CD4-positive, alpha-beta T cell treated with Interleukin-1 beta for 1 hour (primary cell): ENCODE data around the gene JPT2.
"Not testable (repeated sequence)": the region's sequence is repeated elsewhere in the genome, so short reads cannot be mapped to it uniquely, and the experiment has no call there.

Experiments
- DNase-seq, 2 donors: peaks; one replicate each; pipeline ENCODE4 v3.0.0-alpha.2; 2020 to 2022

The JPT2 gene

DNA sequence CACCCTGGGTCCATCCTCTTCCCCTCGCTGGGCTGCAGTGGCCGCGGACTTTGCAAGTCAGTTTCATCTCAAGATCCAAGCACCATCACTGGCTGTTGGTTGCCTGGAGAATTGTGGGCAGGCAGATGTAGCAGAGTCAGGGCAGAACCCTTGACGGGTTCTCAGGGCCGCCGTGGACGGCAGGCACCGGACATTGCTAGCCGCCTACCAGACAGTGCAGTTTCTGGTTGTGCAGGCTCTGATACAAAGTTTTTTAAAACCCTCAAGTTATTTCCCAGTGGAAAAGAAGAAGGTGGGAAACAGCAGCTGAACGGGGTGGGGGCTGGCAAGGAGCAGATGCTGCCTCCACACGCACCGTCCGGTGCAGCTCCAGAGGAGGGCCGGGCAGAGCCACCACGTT is 31.3 kb downstream of the JPT2 start:
- no peak for DNase-seq

GRCh38 chr16:1710811-1711507 is 32.9 kb downstream of the JPT2 start:
- DNase-seq, result no peak

GRCh38 chr16:1712791-1713261 is 34.7 kb downstream of the JPT2 start:
- DNase-seq, result no peak

GRCh38 chr16:1713331-1713730 is 35.3 kb downstream of the JPT2 start:
- DNase-seq, result no peak

DNA sequence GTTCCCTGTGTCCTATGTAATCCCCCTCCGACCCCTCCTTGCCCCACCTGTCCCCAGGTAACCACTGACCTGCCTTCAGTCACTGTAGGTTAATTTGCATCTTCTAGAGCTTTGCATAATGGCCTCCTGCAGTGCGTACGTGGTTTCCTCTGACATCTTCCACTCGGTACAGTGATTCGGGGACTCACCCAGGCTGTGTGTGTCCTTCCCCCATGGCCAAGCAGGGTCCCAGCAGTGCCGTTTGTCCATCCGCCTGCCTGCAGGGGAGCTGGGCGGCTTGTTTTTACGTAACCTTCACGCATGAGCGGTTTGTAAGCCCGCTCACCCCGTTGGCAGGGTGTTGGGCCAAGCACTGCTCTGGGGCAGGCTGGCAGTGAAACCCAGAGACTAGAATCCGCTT is 35.9 kb downstream of the JPT2 start:
- DNase-seq, result peak in 1 of 2 donors; percentile 80

DNA sequence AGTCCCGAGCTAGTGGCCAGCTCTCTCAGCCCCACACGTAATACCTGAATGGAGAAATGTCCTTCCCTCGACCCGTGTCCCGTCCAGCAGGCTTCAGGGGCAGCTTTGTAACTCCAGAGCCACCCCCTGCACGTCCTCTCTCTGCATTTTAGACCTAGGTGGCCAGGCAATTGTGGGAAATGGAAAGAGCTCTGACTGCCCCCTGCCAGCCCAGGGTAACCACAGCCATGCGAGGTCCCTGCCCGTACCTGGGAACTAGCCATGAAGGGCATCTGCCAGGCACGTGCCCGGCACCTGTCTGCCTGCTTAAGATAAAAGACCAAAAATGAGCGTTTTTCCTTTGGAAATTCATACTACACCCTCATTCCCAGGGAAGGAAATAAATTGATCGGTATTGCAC is 37.1 kb downstream of the JPT2 start:
- DNase-seq, result no peak

- DNase-seq, result not testable (repeated sequence)
Observed at GRCh38 chr16:1718236-1718635, 40.2 kb downstream of the JPT2 start.

- peak in 1 of 2 donors; percentile 38 for DNase-seq
Observed at GRCh38 chr16:1719559-1720229, 41.6 kb downstream of the JPT2 start.

DNA sequence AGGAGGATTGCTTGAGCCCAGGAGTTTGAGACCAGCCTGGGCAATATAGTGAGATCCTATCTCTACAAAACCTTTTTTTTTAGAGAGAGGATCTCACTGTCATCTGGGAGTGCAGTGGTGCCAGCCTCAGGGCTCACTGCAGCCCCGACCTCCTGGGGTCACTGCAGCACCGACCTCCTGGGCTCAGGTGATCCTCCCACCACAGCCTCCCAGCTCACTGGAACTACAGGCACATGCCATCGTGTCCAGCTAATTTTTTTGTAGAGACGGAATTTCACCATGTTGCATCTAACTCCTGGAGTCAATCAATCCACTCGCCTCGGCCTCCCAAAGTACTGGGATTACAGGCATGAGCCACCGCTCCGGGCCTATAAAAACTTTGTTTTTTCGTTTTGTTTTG is 43.3 kb downstream of the JPT2 start:
- DNase-seq, result no peak

GRCh38 chr16:1723450-1724147 is 45.5 kb downstream of the JPT2 start:
- DNase-seq, result peak in 1 of 2 donors; percentile 55

- DNase-seq, result no peak
Observed at GRCh38 chr16:1724491-1724890, 46.4 kb downstream of the JPT2 start.

- DNase-seq, result no peak
Observed at GRCh38 chr16:1726661-1727502, 48.8 kb downstream of the JPT2 start.

DNA sequence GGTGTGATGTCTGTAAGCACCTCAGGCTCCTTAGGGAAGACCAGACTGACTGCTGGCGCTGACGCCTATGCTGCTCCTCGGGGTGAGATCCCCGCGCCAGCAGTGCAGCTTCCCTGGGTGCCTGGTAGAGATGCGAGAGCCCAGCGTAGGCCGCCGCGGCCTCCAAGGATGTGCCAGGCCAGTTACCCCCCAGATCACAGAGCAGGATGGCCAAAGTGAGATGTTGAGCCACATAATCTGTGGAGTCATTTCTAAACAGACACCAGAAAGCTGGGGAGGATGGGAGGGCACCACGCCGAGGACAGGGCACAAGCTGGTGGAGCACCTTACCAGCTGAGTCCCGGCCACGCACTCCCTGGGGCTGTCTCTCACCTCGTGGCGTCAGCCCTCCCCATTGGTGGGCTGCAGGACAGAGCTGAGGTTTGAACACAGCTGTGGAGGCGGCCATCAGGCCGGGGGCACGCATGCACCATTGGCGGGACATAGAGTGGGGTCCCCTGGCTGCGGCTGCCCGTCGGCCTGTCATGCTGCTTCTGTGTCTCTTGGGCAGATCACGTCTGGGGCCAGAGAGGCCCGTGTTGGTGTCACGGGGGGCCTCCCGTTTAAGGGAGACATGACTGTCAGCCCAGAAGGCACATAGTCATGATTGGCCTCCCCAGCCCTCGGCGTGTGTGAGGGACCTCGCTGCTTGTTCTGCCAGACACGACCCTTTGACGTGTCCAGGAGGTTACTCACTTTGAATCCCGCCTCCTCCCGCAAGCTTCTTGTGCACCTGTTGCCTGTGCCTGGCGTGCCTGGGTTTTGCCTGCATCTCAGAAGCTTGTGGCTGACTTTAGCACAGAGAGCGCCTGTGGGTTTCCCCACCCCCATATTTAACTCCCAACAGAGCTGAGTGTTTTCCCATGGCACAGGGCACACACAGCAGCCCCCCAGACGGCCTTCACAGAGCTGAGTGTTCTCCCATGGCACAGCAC is 49.9 kb downstream of the JPT2 start:
- no peak for DNase-seq

DNA sequence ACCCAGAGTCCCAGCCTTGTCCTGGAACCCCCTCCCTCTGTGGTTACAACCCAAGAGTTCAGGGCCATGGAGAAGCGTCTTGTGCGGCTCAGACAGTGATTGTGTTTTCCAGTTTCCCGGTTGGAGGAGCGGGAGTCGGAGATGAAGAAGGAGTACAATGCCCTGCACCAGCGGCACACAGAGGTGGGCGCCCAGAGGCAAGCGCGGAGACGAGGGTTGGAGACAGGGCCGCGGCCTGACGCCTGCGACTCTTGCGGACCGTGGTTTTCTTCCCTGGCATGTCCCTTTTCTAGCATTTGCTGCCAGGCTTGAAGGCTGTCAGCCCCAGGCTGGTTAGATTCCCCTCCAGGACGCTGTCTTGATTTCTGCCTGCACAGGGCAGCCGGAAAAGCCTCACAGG is 50.9 kb downstream of the JPT2 start:
- DNase-seq, result no peak

DNA sequence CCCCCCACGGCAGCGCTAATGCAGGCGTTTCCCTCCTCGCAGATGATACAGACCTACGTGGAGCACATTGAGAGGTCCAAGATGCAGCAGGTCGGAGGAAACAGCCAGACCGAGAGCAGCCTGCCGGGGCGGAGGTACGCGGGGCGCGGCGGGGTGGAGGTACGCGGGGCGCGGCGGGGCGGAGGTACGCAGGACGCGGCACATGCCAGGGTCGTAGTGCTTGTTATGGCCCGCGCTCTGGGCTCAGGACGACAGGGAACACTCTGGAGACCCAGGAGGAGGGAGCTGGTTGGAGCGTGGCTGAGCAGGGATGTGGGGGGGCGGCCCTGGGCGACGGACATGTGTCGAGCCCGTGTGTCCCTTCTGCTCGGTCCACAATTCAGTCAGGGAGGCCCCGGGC is 51.4 kb downstream of the JPT2 start:
- no peak for DNase-seq

DNA sequence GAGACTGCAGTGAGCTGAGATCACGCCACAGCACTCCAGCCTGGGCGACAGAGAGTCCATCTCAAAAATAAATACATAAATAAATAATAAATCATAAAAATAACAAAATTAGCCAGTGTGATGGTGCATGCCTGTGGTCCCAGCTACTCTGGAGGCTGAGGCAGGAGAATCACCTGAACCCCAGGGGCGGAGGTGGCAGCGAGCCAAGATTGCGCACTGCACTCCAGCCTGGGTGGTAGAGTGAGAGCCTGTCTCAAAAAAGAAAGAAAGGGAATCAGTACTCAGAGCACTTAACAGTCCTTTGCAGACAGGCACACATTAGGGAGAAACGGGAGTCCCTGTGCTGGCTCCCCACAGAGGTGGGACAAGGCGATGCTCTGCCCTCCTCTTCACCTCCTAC is 53.0 kb downstream of the JPT2 start:
- no peak for DNase-seq

DNA sequence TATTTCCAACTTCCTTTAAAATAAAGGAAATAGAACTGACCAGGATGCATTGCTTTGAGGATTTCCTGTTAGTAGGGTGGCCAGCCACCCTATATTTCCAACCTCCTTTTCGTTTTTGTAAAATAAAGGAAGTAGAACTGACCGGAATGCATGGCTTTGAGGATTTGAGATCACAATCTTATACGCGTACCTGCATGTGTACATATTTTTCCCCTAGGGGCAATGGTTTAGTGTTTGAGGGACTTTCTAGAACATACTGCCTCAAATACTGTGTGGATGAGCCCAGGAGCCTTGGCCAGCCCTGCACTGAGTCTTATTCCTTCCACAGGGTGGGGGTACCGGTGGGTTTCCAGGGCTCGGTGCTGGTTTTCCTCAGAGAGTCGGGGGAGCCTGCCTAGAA is 53.5 kb downstream of the JPT2 start:
- no peak for DNase-seq

DNA sequence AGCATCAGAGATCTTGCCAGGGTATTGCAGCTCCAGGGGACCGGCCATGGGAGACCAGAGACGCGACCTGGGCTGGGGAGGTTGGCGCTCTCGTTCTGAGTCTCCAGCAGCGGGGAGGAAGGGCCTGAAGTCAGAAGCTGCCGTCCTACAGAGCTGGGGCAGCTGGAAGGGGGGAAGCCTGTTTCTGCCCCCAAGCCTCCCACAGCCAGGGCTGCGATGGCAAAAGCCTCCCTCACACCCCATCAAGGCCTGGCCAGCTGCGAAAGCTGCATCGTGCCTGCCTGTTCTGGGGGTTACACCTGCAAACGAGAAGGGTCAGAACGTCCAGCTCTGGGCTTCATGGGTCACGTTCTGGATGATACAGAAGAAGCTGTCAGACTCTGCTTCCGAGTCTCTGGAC is 54.0 kb downstream of the JPT2 start:
- DNase-seq, result no peak

DNA sequence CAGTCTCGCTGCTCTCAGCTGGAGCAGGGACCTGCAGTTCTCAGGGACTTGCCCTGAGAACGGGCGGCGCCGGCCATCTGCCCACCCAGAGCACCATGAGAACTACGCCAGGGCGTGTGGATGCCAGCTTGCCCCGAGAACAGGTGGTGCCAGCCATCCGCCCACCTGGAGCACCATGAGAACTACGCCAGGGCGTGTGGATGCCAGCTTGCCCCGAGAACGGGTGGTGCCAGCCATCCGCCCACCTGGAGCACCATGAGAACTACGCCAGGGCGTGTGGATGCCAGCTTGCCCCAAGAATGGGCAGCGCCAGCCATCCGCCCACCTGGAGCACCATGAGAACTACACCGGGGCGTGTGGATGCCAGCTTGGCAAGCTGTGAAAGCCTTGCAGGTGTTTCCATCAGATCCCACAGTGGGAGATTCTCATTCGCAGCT is 54.5 kb downstream of the JPT2 start:
- DNase-seq, result not testable (repeated sequence)

GRCh38 chr16:1734123-1734522 is 56.0 kb downstream of the JPT2 start:
- no peak for DNase-seq

GRCh38 chr16:1734816-1735215 is 56.7 kb downstream of the JPT2 start:
- DNase-seq, result no peak

DNA sequence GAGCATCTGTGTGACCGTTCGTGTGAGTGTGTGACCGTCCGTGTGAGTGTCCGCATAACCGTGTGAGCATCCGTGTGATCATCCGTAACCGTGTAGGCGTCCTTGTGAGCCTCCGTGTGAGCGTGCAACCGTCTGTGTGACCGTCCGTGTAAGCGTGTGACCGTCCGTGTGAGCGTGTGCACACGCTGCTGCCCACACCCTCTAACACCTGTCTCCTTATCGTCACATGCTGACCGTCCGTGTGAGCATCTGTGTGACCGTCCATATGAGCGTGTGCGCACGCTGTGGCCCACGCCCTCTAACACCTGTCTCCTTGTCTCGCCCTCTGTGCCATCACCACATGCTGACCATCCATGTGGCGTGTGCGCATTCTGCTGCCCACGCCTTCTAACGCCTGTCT is 62.2 kb downstream of the JPT2 start:
- DNase-seq, result no peak
